ENCODE data around the gene SLC6A8. TPM values are rescaled to one million over a fixed set of nuclear protein-coding genes. Genes with fewer than 3 reads are reported as not detected.
"Not testable (repeated sequence)": the region's sequence is repeated elsewhere in the genome, so short reads cannot be mapped to it uniquely, and the experiment has no call there.

The SLC6A8 gene
- polyA plus RNA-seq, 1 experiment = 6.9 TPM

- H3K4me3 ChIP-seq (ENCODE audit: low read depth, low read length) = no peak overlapping the region
- no peaks in the 10 kb centered on the region for H3K27me3 ChIP-seq (ENCODE audit: control insufficient read depth, insufficient read depth, low read length)
- CTCF ChIA-PET = no interaction called here
- DNase-seq (ENCODE audit: low read depth, low spot score) = no peak
- TF ChIP-seq CTCF (IDR thresholded peaks at IDR 0.05; ENCODE audit: low read depth, low read length) = no peak
- no peak overlapping the region for H3K27ac ChIP-seq (ENCODE audit: low read depth, low read length)
- H3K9me3 ChIP-seq (ENCODE audit: control insufficient read depth, insufficient read depth, low read length) = no peaks in the 10 kb centered on the region
- POLR2A ChIA-PET = no interaction called here
These were observed 14.8 kb downstream of the SLC6A8 start for GRCh38 chrX:153702336-153703035.

- CTCF ChIA-PET = no interaction called here
- TF ChIP-seq CTCF (IDR thresholded peaks at IDR 0.05; ENCODE audit: low read depth, low read length) = no peak
- peak; percentile 36 for DNase-seq (ENCODE audit: low read depth, low spot score)
- no peak overlapping the region for H3K27ac ChIP-seq (ENCODE audit: low read depth, low read length)
- H3K9me3 ChIP-seq (ENCODE audit: control insufficient read depth, insufficient read depth, low read length) = no peaks in the 10 kb centered on the region
- POLR2A ChIA-PET = no interaction called here
- no peak overlapping the region for H3K4me3 ChIP-seq (ENCODE audit: low read depth, low read length)
- H3K27me3 ChIP-seq (ENCODE audit: control insufficient read depth, insufficient read depth, low read length) = no peaks in the 10 kb centered on the region
These were observed 15.3 kb downstream of the SLC6A8 start for GRCh38 chrX:153703036-153703370.

GRCh38 chrX:153704021-153704526 lies 16.3 kb downstream of the SLC6A8 start:
- no peak for TF ChIP-seq CTCF (IDR thresholded peaks at IDR 0.05; ENCODE audit: low read depth, low read length)
- Histone ChIP-seq H3K27ac (ENCODE audit: low read depth, low read length) (no peak overlapping the region), H3K9me3 (ENCODE audit: control insufficient read depth, insufficient read depth, low read length) (no peaks in the 10 kb centered on the region), H3K27me3 (ENCODE audit: control insufficient read depth, insufficient read depth, low read length) (no peaks in the 10 kb centered on the region), H3K4me3 (ENCODE audit: low read depth, low read length) (no peak overlapping the region)
- POLR2A ChIA-PET = no interaction called here
- CTCF ChIA-PET = no interaction called here
- no peak for DNase-seq (ENCODE audit: low read depth, low spot score)

GRCh38 chrX:153704631-153705402 lies 17.1 kb downstream of the SLC6A8 start:
- H3K27ac ChIP-seq (ENCODE audit: low read depth, low read length); H3K4me3 ChIP-seq (ENCODE audit: low read depth, low read length); H3K9me3 ChIP-seq (ENCODE audit: control insufficient read depth, insufficient read depth, low read length); CTCF ChIA-PET; H3K27me3 ChIP-seq (ENCODE audit: control insufficient read depth, insufficient read depth, low read length); POLR2A ChIA-PET; DNase-seq (ENCODE audit: low read depth, low spot score): not testable (repeated sequence)

GRCh38 chrX:153705403-153706060 lies 17.8 kb downstream of the SLC6A8 start:
- H3K27me3 ChIP-seq (ENCODE audit: control insufficient read depth, insufficient read depth, low read length); H3K9me3 ChIP-seq (ENCODE audit: control insufficient read depth, insufficient read depth, low read length); POLR2A ChIA-PET; H3K4me3 ChIP-seq (ENCODE audit: low read depth, low read length); DNase-seq (ENCODE audit: low read depth, low spot score); H3K27ac ChIP-seq (ENCODE audit: low read depth, low read length); CTCF ChIA-PET: not testable (repeated sequence)

- no peak overlapping the region for H3K4me3 ChIP-seq (ENCODE audit: low read depth, low read length)
- CTCF ChIA-PET = interaction anchor here (2.6 kb wide), 2 partner anchors 20 to 167 kb away, joined by 6 to 21 read pairs; partner anchors contain the start of gene SLC6A8
- no peak for DNase-seq (ENCODE audit: low read depth, low spot score)
- TF ChIP-seq CTCF (IDR thresholded peaks at IDR 0.05; ENCODE audit: low read depth, low read length) = no peak
- POLR2A ChIA-PET = no interaction called here
- H3K27ac ChIP-seq (ENCODE audit: low read depth, low read length) = no peak overlapping the region
- no peaks in the 10 kb centered on the region for H3K9me3 ChIP-seq (ENCODE audit: control insufficient read depth, insufficient read depth, low read length)
- no peaks in the 10 kb centered on the region for H3K27me3 ChIP-seq (ENCODE audit: control insufficient read depth, insufficient read depth, low read length)
These were observed 19.1 kb downstream of the SLC6A8 start for GRCh38 chrX:153706799-153707198.

Data from AG04450 (cell line).